HS-27A (cell line): ENCODE data around the gene PIGU.
"Not testable (repeated sequence)": the region's sequence is repeated elsewhere in the genome, so short reads cannot be mapped to it uniquely, and the experiment has no call there.

Experiments used
- DNase-seq: peaks from one replicate; pipeline ENCODE4 v3.0.0-alpha.2; 2012; ENCODE audit warnings: low read depth, missing footprints

Gene PIGU

GRCh38 chr20:34532756-34533155, 144.1 kb downstream of the PIGU start:
- no peak for DNase-seq

DNA sequence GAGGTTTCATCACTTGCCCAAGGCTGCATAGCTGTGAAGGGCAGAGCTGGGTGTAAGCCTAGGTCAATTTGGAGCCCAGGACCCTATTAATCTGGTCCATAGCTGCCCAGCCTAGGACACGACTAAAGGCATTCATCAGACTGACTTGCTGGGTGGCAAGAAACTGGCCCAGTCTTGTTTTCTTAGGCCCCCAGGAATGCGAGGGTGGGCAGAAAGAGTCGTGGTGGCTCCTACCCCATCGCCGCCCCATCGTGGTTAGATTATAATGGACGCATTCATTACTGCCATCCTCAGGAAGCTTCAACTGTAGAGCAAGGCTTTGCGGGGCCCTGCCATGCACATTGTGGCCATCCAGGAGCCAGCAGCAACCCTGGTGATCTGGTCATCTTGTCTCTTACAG, 144.6 kb downstream of the PIGU start:
- DNase-seq: no peak

GRCh38 chr20:34531608-34532265, 145.2 kb downstream of the PIGU start:
- DNase-seq: no peak

DNA sequence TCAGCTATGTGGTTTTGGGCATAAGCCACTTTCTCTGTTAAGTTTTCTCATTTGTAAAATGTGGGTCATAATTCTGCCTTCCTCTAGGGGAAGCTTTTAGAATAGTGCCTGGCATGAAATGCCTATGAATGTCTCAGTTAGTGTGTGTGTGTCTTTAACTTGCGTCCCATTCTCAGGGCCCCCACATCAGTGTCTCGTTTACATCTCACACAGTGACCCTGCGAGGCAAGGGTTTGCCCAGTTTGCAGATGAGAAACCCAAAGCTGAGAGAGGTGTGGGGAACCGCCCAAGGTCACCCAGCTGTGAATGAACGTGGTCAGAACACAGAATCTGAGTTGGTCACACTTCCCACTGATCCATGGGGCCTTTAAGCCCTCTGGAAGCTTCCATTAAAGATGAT, 146.6 kb downstream of the PIGU start:
- DNase-seq: no peak

GRCh38 chr20:34529742-34530141, 147.2 kb downstream of the PIGU start:
- DNase-seq: no peak

- DNase-seq: no peak
Measured at GRCh38 chr20:34528921-34529297, 148.0 kb downstream of the PIGU start.

GRCh38 chr20:34527016-34527415, 149.9 kb downstream of the PIGU start:
- DNase-seq: no peak

- no peak for DNase-seq
Measured at GRCh38 chr20:34526466-34526865, 150.4 kb downstream of the PIGU start.

GRCh38 chr20:34525709-34526416, 151.0 kb downstream of the PIGU start:
- peak; percentile 99 for DNase-seq

DNA sequence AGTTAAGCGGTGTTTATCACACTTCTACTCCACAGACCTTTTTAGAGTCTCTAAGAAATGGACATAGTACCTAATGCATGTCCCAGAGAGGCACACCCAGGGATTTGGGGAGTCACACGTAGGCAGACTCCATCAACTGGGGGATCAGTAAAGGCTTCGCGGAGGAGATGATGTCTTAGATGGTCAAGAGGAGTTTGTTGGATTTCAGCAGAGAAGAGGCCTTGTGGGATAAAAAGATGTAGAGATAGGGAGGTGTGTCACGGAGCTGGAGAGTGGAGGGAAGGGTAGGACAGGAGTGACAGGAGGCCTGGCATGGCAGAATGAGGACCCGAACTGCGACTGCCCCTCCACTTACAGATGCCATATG, 151.6 kb downstream of the PIGU start:
- DNase-seq: no peak

DNA sequence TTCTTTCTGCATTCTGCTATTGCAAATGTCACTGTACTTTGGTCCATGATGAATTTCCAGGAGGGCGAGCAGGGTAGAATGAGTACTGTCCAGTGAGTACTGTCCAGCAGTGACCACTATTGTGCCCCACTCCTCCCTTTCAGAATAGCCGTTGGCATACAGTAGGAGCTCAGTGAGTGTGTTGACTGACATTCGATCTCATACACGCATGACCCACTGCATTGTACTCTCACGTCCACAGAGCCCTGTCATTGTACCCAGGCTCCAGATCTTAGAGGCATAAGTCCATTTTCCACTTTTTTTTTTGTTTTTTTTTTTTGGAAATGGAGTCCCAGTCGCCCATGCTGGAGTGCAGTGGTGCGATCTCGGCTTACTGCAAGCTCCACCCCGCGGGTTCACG, 152.5 kb downstream of the PIGU start:
- no peak for DNase-seq

DNA sequence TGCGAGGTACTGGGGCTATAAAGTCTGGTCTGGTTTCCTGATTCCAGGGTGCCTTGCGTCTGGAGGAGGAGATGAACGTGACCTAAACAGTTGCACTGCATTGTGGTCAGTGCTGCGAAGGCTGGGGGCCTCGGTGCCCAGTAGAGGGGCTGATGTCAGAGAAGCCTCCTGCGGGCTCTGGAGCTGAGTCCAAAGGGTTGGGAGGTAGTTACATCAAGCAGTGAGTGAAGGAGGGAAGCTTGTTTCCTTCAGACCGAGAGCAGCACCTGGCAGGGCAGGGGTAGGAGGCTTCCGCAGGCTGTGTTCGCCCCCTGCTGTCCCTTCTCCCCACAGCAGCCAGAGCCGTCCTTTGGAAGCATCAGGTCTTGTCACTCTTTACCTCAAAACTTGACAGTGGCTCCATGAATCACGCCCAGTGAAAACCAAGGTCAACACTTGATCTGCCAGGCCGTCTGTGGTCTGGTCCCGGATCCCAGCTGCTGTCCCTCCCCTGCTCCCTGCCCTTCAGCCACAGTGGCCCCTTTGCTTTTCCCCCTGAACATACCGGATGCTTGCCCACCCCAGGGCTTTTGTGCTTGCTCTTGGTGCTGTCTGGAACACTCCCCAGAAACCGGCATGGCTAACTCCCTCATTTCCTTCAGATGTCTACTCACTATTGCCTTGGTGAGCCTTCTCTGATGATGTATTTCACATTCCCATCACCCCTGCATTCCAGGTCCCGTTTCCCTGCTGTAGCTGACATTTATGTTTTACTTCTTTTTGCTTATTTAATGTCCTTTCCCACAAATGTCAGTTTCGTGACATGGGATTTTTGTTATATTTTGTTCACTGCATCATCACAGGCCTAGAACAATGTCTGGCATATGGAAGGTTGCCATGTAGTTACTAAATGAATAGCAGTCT, 153.7 kb downstream of the PIGU start:
- DNase-seq: peak; percentile 52

GRCh38 chr20:34519841-34520240, 157.1 kb downstream of the PIGU start:
- not testable (repeated sequence) for DNase-seq

- not testable (repeated sequence) for DNase-seq
Measured at GRCh38 chr20:34518863-34519262, 158.0 kb downstream of the PIGU start.

DNA sequence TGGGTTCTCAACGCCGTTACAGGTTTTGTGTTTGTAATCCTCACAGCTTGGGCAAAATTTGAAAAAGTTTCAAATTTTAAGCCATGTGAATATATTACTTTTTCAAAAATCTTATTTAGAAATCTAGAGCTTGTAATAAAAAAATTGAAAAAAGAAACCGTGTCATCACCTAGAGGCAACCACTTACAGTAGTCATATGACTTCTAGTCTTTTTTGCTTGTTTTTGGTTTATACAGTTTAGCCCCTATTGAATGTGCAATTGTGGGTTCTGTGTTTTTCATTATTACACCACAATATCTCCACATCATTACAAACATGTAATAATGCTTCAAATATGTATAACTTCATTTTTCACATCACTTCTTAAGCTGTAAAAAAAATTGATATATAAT, 159.8 kb downstream of the PIGU start:
- no peak for DNase-seq

DNA sequence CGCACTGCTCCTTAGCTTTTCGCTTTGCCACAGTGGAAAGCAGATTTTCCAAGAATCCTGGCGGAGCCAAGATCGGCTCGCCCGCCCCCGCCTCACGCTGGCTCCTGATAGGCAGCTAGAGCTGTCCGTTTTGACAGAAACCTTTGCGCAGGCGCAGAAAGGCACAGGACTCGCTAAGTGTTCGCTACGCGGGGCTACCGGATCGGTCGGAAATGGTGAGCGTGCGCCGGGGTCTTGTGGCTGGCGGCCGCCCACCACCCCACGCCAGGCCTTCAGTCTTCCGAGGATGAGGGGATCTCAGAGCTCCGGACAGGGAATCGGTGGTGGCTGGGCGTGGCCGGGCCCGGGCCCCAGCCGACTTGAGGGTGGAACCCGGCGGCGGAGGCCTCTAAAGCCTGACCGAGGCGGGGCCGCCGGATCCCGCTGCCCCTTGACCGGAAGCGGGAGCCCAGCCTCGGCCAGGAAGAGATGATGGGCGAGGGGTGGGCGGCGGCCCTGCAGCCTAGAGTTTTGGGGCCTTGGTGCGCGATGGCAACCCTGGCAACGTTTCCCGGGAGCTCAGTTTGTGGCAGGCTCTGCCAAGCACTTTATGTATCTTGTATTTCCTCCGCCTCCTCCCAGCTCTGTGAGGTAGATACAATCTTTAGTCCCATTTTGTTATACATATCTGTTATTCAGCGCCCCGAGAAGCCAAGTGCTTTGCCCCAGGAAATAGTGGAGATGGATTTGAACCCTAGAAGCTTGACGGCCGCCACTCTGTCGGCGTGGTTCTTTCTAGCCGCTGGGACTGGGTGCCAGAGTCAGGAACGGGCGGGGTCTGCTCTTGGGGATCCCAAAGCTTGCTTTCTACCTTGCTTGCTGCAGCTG, 160.4 kb downstream of the PIGU start, which contains the start of gene DYNLRB1:
TSS of gene DYNLRB1 (plus strand) at position 176 of the 867 bp plus-strand sequence. CDS start at position 213, 37 bp downstream.
- peak; percentile 94 for DNase-seq

GRCh38 chr20:34515484-34516246, 161.2 kb downstream of the PIGU start:
- no peak for DNase-seq

GRCh38 chr20:34514897-34515483, 161.9 kb downstream of the PIGU start:
- no peak for DNase-seq

GRCh38 chr20:34514034-34514433, 162.9 kb downstream of the PIGU start:
- DNase-seq: not testable (repeated sequence)

- DNase-seq: no peak
Measured at GRCh38 chr20:34512955-34513419, 163.9 kb downstream of the PIGU start.
